NT2/D1 (cell line): ENCODE results near the gene SMPD2.

Experiments used
- SUZ12 ChIP-seq: IDR thresholded peaks from 2 replicates; pipeline ENCODE4 v1.6.1; 2011; ENCODE audit not compliant: insufficient read length, insufficient read depth; ENCODE audit errors: extremely low read depth
- YY1 ChIP-seq: IDR thresholded peaks from 2 replicates; pipeline ENCODE4 v1.6.1; 2011; ENCODE audit not compliant: insufficient read length, insufficient read depth
- ZNF274 ChIP-seq: IDR thresholded peaks from 2 replicates; pipeline ENCODE4 v1.6.1; 2011; ENCODE audit warnings: mild to moderate bottlenecking, low read depth, low read length

DNA sequence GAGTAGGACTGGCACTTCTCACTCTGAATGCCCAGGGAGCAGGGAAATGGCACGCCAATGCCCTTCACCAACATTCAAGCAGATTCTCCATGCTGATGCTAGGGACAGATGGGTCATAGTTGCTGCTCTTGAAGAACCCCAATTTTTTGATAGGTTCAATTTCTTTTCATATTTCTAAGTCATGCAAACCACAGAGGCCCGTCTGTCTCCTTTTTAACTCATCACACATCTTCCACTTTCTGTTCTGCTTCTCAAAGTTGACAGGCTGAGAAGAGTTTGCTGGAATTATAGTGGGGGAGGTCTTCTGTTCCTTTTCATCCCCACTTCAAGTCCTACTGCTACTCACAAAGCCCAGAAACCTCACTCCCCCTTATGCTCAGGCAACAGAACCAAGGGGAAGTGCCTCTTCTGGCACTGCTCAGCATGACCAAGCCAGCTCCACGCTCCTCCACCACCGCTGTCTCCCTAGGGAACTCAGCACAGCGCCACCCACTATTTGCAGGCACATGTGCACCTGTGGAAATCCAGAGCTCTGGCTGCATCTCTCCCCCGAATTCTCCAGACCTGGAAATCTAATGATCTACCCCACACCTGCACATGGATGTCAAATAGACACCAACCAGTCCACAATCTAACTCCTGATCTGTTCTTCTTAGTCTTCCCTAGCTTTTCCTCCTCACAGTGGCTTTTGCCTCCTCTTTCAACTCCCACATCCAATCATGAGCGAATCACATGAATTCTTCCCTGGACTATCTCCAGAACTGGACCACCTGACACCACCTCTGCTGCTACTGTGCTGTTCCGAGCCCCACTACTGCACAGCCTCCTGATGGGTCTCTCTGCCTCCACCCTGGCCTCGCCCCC lies 31.8 kb downstream of the SMPD2 start:
- TF ChIP-seq YY1 (no peak), ZNF274 (no peak), SUZ12 (no peak)
